Right lobe of liver (tissue), 6 donors: ENCODE results near the gene TMEM203. TPM values are rescaled to one million over a fixed set of nuclear protein-coding genes. Genes with fewer than 3 reads are reported as not detected.
A peak's percentile ranks its signal among the peaks of the same experiment; 100 is the strongest.

Experiments
- ATAC-seq, 4 donors: fragments of 200-7000 bp; cut with Tn5 transposase; one replicate each; pipeline ENCODE4 v1.9.1; 2020; ENCODE audit warnings: mild to moderate bottlenecking in 4 of 4, moderate library complexity in 4 of 4
- DNase-seq, 3 donors: peaks; one replicate each; pipeline ENCODE4 v3.0.0-alpha.2; 2020
- H3K27ac ChIP-seq, 3 donors: fragments of 200-600 bp; one replicate each; pipeline ENCODE4 v1.8.0; 2022
- H3K27me3 ChIP-seq, 2 donors: fragments of 200-600 bp; one replicate each; pipeline ENCODE4 v1.8.0; 2022
- H3K36me3 ChIP-seq, 4 donors: fragments of 200-600 bp; sonication (generic) in 1 of 4; one replicate each; pipeline versions ENCODE4 v1.5.1 to v1.8.0; 2017 to 2022; ENCODE audit warnings: control low read depth in 1 of 4
- H3K4me1 ChIP-seq, 4 donors: fragments of 200-600 bp; sonication (generic) in 1 of 4; one replicate each; pipeline versions ENCODE4 v1.5.1 to v1.8.0; 2017 to 2022; ENCODE audit warnings: control low read depth in 1 of 4
- H3K4me3 ChIP-seq, 3 donors: fragments of 200-600 bp; one replicate each; pipeline ENCODE4 v1.8.0; 2022
- H3K9me3 ChIP-seq, 4 donors: fragments of 200-600 bp; sonication (generic) in 1 of 4; one replicate each; pipeline versions ENCODE4 v1.5.1 to v1.8.0; 2017 to 2022; ENCODE audit warnings: control low read depth in 1 of 4
- CTCF ChIP-seq, 4 donors: fragments of 200-600 bp in 3 of 4; fragments of 450-650 bp in 1 of 4; IDR thresholded peaks; one replicate each; pipeline versions ENCODE4 v1.5.1 to v1.8.0; 2016 to 2022; ENCODE audit warnings: antibody characterized with exemption in 4 of 4, mild to moderate bottlenecking in 2 of 4
- POLR2A ChIP-seq: fragments of 450-650 bp; IDR thresholded peaks from one replicate; pipeline ENCODE4 v1.6.1; 2017; ENCODE audit warnings: antibody characterized with exemption, mild to moderate bottlenecking
- WGBS: methylation state at CpG from one replicate; pipeline ENCODE4 v1.1.6; 2018; ENCODE audit warnings: low coverage, low lambda C conversion rate; ENCODE audit not compliant: insufficient coverage; ENCODE audit errors: missing lambda C conversion rate; 5-methylcytosine and 5-hydroxymethylcytosine counted together
- intact Hi-C, 2 donors: fragments of 100-400 bp; cut with DNase I; formaldehyde crosslinking; loops; one replicate each; pipeline versions ENCODE4 v1.11.2 to v1.14.1; 2022
- total RNA-seq, 6 experiments: library from RNA; depleted of rRNA in 2 of 6; stranded (reverse); fragments of >200 nt in 2 of 6; fragmentation: NEBNext Ultra II Directional in 3 of 6; extraction: Animal tissue kit (Norgen Biotek cat#: 25700) in 3 of 6; gene quantifications; one replicate each; pipeline versions ENCODE4 v1.1.0 to v1.2.4, GENCODE V29; 2016 to 2023
- donor health status: DM: no; HTN: yes; CAD: no.
- donor health status: DM: no; HTN: no; CAD: no.
- donor health status: DM: no; HTN: no; CAD: no.
- donor health status: DM: no; HTN: yes; CAD: no.
- donor health status: DM: no; HTN: yes; CAD: no.

Gene TMEM203
- total RNA-seq, 6 experiments from 2014 or later, result 17.7 to 28.0 (median 23.9) TPM

GRCh38 chr9:137165250-137165836 lies 40.1 kb downstream of the TMEM203 start:
- TF ChIP-seq POLR2A, result no peak
- TF ChIP-seq CTCF (IDR thresholded peaks at IDR 0.05), result no peak
- Histone ChIP-seq H3K27ac (no peak overlapping the region), H3K9me3 (no peaks in the 10 kb centered on the region), H3K27me3 (peaks cover 6 to 70% of the 10 kb centered on the region in 2 donors), H3K36me3 (no peaks in the 10 kb centered on the region), H3K4me3 (no peak overlapping the region), H3K4me1 (peaks cover 0 to 30% (median 0%) of the 10 kb centered on the region in 4 donors)
- intact Hi-C loops, result loop anchor here in 1 of 2 donors (10.0 kb wide), 1 partner anchor 609 kb away; no protein-coding TSS in a partner anchor
- DNase-seq, result no peak
- 71% methylated on average over 12 of the region's 32 CpGs for WGBS
- ATAC-seq, result no peak

- TF ChIP-seq POLR2A, result no peak
- TF ChIP-seq CTCF (IDR thresholded peaks at IDR 0.05), result no peak
- DNase-seq, result no peak
- peaks cover 0 to 26% (median 0%) of the 10 kb centered on the region in 4 donors for H3K4me1 ChIP-seq
- 70% methylated on average over 4 of the region's 34 CpGs for WGBS
- H3K27me3 ChIP-seq, result peaks cover 6 to 63% of the 10 kb centered on the region in 2 donors
- H3K9me3 ChIP-seq, result no peaks in the 10 kb centered on the region
- H3K4me3 ChIP-seq, result no peak overlapping the region
- no peaks in the 10 kb centered on the region for H3K36me3 ChIP-seq
- H3K27ac ChIP-seq, result no peak overlapping the region
- intact Hi-C loops, result loop anchor here in 1 of 2 donors (10.0 kb wide), 1 partner anchor 610 kb away; no protein-coding TSS in a partner anchor
- ATAC-seq, result no peak
These were observed 40.8 kb downstream of the TMEM203 start for GRCh38 chr9:137164370-137165249.

GRCh38 chr9:137163805-137164204 lies 41.6 kb downstream of the TMEM203 start:
- Histone ChIP-seq H3K36me3 (no peaks in the 10 kb centered on the region), H3K27ac (no peak overlapping the region), H3K4me1 (peaks cover 0 to 18% (median 0%) of the 10 kb centered on the region in 4 donors), H3K4me3 (no peak overlapping the region), H3K27me3 (peaks cover 6 to 57% of the 10 kb centered on the region in 2 donors), H3K9me3 (no peaks in the 10 kb centered on the region)
- no CpG with 5 or more reads among the region's 22 CpGs for WGBS
- intact Hi-C loops, result loop anchor here in 1 of 2 donors (10.0 kb wide), 1 partner anchor 611 kb away; no protein-coding TSS in a partner anchor
- no peak for ATAC-seq
- DNase-seq, result no peak
- TF ChIP-seq CTCF (IDR thresholded peaks at IDR 0.05), result no peak
- TF ChIP-seq POLR2A, result no peak

GRCh38 chr9:137163365-137163715 lies 42.1 kb downstream of the TMEM203 start:
- Histone ChIP-seq H3K9me3 (no peaks in the 10 kb centered on the region), H3K4me1 (peaks cover 0 to 14% (median 0%) of the 10 kb centered on the region in 4 donors), H3K27me3 (peaks cover 6 to 53% of the 10 kb centered on the region in 2 donors), H3K4me3 (peak overlapping the region in 1 of 3 donors; percentile 19), H3K36me3 (no peaks in the 10 kb centered on the region), H3K27ac (no peak overlapping the region)
- 12% methylated on average over 3 of the region's 26 CpGs for WGBS
- ATAC-seq (peak in 1 of 4 donors; percentile 4), DNase-seq (no peak)
- intact Hi-C loops, result loop anchor here in 1 of 2 donors (10.0 kb wide), 1 partner anchor 611 kb away; no protein-coding TSS in a partner anchor
- TF ChIP-seq CTCF (IDR thresholded peaks at IDR 0.05) (no peak), POLR2A (no peak)
